Left hindlimb (tissue), 1 donor: ENCODE results near the gene C16orf74.

ENCODE experiments used
- DNase-seq: peaks from one replicate; pipeline ENCODE4 v3.0.0-alpha.2; 2018

Gene C16orf74

DNA sequence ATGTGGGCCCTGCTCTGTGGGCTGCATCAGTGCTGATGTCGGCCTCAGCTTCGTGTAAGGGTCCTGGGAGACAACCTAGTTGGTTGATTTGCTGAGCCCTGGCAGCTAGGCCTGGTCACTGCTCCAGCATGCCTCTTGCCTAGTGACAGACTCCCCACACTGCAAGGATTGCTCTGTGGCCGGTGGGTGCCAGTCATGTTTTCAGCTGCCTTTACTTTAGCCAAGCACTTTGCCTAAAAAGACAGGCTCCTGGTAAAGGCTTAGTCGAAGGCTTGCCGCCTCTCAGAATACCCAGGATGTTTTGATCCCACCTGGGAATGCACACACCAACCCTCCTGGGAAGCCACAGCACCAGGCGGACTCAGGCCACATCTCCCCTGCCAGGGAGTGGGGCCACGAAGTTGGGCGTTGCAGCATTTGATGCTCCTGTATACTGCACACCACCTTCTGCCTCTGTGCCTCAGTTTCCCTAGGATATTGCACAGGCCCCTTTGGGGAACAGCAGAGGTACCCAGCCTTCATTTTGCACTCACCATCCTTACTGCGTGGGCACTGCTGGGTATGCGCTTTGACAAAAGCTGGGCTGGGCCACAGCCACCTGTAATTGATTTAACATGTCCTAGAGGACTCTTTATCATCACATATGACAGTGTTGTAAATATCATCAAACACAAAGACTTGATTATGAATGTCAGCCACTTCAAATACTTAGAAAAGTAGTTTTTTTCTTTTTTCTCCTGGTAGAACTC lies 82.0 kb downstream of the C16orf74 start:
- no peak for DNase-seq

GRCh38 chr16:85667841-85668413 lies 83.0 kb downstream of the C16orf74 start:
- no peak for DNase-seq

- DNase-seq: no peak
Observed at GRCh38 chr16:85667261-85667660, 83.6 kb downstream of the C16orf74 start.

GRCh38 chr16:85665929-85666328 lies 85.0 kb downstream of the C16orf74 start:
- DNase-seq: no peak

- no peak for DNase-seq
Observed at GRCh38 chr16:85665373-85665740, 85.5 kb downstream of the C16orf74 start.

GRCh38 chr16:85664580-85665372 lies 86.1 kb downstream of the C16orf74 start:
- DNase-seq: no peak

DNA sequence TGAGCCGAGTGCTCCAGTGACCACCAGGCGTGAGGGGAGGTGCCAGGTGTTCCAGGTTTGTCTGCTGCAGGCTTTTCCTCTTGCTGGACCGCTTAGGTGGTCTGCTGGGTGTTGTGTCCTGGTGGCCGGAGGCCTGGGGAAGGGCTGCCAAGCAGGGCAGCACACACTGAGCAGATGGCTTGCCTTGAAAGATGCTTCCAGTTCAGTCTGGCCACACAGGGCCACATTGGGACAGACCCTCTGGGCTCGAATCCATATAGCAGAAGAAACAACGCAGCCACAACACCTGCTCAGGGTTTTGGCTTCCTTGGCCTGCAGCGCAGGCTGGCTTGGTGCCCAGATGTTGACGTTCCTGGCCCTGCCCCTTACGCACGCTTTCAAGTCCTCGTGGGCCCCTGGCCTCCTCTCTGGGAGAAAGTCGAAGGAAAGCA lies 87.0 kb downstream of the C16orf74 start:
- no peak for DNase-seq

GRCh38 chr16:85662976-85663830 lies 87.7 kb downstream of the C16orf74 start:
- no peak for DNase-seq

GRCh38 chr16:85662482-85662812 lies 88.4 kb downstream of the C16orf74 start:
- no peak for DNase-seq

DNA sequence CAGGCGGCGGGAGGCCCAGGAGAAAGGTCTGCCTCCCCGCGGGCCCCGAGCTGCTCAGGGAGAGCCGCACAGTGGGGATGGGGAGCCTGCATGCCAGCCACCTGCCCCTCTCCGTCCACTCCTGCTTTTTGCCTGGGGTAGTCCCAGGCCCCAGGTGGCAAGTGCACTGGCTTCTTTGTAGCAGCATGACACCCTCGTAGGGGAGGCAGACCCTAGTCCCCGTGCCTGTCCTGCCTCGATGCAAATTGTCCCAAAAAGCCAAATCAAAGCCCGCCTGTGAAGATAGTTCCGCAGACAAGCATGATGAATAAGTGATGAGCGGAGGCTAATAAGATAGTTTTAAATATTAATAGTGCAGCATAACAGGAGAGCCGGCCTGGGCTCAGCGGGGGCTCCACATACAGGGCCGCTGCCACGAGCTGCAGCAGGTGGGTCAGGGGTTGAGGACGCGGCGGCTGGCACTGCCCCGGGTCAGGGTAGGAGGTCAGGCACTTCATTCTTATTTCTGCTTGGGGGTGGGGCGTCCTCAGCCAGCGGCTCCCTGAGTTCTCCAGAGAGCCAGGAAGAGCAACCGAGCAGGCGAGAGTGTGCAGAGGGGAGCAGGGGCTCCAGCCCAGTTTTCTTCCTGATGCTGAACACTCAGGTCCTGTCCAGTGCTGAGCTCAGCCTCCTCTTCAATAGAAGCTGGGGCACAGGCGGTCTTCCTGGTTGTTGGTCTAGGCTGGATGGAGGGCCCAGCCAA lies 89.0 kb downstream of the C16orf74 start:
- no peak for DNase-seq

DNA sequence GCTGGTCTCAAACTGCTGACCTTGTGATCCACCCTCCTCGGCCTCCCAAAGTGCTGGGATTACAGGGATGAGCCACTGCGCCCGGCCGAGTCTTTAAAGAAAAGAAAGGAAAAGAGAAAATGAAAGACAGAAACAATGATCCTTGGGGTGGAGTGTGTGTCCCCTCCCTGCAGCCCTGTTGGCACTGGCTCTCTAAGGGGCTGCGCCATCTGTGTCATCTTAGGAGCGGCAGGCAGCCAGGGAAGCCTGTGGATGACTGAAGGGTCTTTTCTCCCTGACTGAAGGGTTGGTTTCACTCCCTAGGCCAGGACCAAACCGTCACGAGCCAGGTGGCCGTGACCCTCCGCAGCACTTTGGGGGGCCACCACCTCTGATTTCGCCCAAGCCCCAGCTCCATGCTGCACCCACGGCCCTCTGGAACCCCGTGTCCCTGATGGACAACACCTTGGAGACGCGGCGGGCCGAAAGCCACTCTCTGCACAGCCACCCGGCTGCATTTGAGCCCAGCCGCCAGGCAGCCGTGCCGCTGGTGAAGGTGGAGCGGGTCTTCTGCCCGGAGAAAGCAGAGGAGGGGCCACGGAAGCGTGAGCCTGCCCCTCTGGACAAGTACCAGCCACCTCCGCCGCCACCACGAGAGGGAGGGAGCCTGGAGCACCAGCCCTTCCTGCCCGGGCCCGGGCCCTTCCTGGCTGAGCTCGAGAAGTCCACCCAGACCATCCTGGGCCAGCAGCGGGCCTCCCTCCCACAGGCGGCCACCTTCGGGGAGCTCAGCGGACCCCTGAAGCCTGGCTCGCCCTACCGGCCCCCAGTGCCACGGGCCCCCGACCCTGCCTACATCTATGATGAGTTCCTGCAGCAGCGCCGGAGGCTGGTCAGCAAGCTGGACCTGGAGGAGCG lies 89.8 kb downstream of the C16orf74 start:
- DNase-seq: no peak

- DNase-seq: peak; percentile 68
Observed at GRCh38 chr16:85659805-85660511, 90.9 kb downstream of the C16orf74 start.

- no peak for DNase-seq
Observed at GRCh38 chr16:85659336-85659735, 91.6 kb downstream of the C16orf74 start.

DNA sequence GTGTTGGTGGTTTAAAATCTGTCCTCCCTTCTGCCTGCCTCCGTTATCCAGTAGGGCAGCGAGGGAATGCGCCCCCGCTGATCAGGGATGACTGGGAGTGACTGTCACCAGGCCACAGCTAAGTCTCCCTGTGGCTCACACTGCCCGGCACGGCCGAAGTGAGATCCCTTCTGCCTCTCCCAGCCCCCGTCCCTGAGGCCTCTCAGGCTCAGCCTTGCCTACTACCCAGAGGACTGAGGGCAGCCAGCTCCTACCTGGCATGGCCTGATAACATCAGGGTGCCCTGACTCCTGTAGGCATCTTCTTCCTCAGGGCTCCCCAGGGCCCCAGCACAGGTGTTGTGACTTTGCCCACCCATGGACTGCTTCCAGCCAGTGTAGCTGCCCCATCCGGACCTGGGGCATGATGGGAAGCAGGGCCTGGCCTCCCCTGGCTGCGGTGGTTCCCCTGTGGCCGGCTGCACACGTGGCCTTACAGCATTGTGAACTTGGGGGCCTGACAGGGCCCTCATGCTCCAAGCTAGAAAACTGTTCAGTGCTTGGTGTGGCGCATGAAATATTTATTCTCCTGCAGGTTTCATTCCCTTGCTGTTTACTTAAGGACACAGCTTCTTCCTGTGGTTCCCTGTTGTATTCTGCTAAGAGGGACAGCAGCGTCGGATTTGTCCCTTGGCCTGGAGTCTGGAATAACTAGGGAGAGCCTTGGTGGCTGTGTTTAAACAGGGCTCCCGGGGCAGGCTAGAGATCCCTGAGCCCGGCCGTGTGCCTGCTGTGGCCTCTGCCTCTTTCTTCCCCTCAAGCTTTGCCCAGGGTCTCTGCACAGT lies 92.2 kb downstream of the C16orf74 start:
- DNase-seq: no peak

- DNase-seq: no peak
Observed at GRCh38 chr16:85657996-85658395, 92.9 kb downstream of the C16orf74 start.
